GM12878 (cell line): Measurements from ENCODE around the gene SIRT5. TPM values are rescaled to one million over a fixed set of nuclear protein-coding genes. Genes with fewer than 3 reads are reported as not detected.

Experiments used
- ATAC-seq: fragments of 200-7000 bp; cut with Tn5 transposase; 3 replicates; pipeline ENCODE4 v1.9.1; 2020; ENCODE audit warnings: mild to moderate bottlenecking, moderate library complexity
- BruUV-seq: library from RNA; stranded (reverse); fragments of 400-500 nt; replicated peaks from 2 replicates; lab custom pipeline; 2021; lab: Mats Ljungman, UMichigan
- CTCF ChIA-PET: fragments of 300-600 bp; sonication (Branson Sonifier 250); formaldehyde crosslinking; extraction: SDS; loops from one replicate; lab custom pipeline; 2021; ENCODE audit warnings: inconsistent platforms; lab: Yijun Ruan, JAX
- POLR2A ChIA-PET: fragments of 350-600 bp; formaldehyde crosslinking; extraction: SDS; loops from one replicate; lab custom pipeline; 2021; ENCODE audit warnings: inconsistent platforms; lab: Charles Lee
- RAD21 ChIA-PET: fragments of 300-600 bp; sonication (Branson Sonifier 250); formaldehyde crosslinking; loops from one replicate; lab custom pipeline; 2023; ENCODE audit warnings: antibody characterized with exemption; ENCODE audit not compliant: unreplicated experiment; lab: Charles Lee
- SMC1A ChIA-PET: fragments of 300-600 bp; sonication (Branson Sonifier 250); formaldehyde crosslinking; loops from one replicate; lab custom pipeline; 2023; ENCODE audit not compliant: unreplicated experiment, uncharacterized antibody; lab: Charles Lee
- DNase-seq: peaks from one replicate; pipeline ENCODE4 v3.0.0-alpha.2; 2011; ENCODE audit warnings: low read depth, low spot score
- FAIRE-seq: peaks from 3 replicates; lab custom pipeline; 2011; peaks lifted over from hg19 to GRCh38; lab: Jason Lieb, UNC
- H2AFZ ChIP-seq: 2 replicates; pipeline ENCODE4 v1.6.0; 2011; ENCODE audit warnings: low read depth, low read length, control low read depth; ENCODE audit not compliant: control insufficient read depth
- H3K27ac ChIP-seq: 2 replicates; pipeline ENCODE4 v1.5.1; 2011; ENCODE audit warnings: control low read depth; ENCODE audit not compliant: control insufficient read depth, insufficient read depth
- H3K27me3 ChIP-seq, 2 experiments: replicated peaks in 1 of 2; 2 replicates each; pipeline versions ENCODE4 v1.6.0 to v1.6.1; 2011; ENCODE audit warnings: low read length in 1 of 2; ENCODE audit not compliant: control insufficient read depth in 2 of 2, insufficient read depth in 2 of 2
- H3K36me3 ChIP-seq, 2 experiments: 2 replicates each; pipeline ENCODE4 v1.5.1; 2011; ENCODE audit warnings: low read length in 1 of 2; ENCODE audit not compliant: control insufficient read depth in 2 of 2, insufficient read depth in 2 of 2
- H3K4me1 ChIP-seq: 2 replicates; pipeline ENCODE4 v1.6.1; 2011; ENCODE audit warnings: mild to moderate bottlenecking, low read length, moderate library complexity, mixed read lengths; ENCODE audit not compliant: control insufficient read depth, insufficient read depth
- H3K4me2 ChIP-seq: 2 replicates; pipeline ENCODE4 v1.6.0; 2011; ENCODE audit warnings: control low read depth; ENCODE audit not compliant: control insufficient read depth, insufficient read depth
- H3K4me3 ChIP-seq: fragments of 200-600 bp; sonication (generic); 2 replicates; pipeline ENCODE4 v1.5.1; 2016
- H3K79me2 ChIP-seq: 2 replicates; pipeline ENCODE4 v1.6.0; 2011; ENCODE audit warnings: low read length; ENCODE audit not compliant: control insufficient read depth, insufficient read depth
- H3K9ac ChIP-seq: 2 replicates; pipeline ENCODE4 v1.8.0; 2011; ENCODE audit warnings: low read length, control low read depth, mixed read lengths; ENCODE audit not compliant: control insufficient read depth, insufficient read depth
- H3K9me3 ChIP-seq: replicated peaks from 3 replicates; pipeline ENCODE4 v1.5.1; 2011; ENCODE audit warnings: mild to moderate bottlenecking, low read length; ENCODE audit not compliant: control insufficient read depth, insufficient read depth
- H4K20me1 ChIP-seq: 2 replicates; pipeline ENCODE4 v1.6.0; 2011; ENCODE audit not compliant: control insufficient read depth, insufficient read depth
- BCL11A ChIP-seq: IDR thresholded peaks from 2 replicates; pipeline ENCODE4 v1.6.1; 2011; ENCODE audit warnings: low read depth, low read length
- EED ChIP-seq: sonication (generic); IDR thresholded peaks from 2 replicates; pipeline ENCODE4 v1.6.1; 2016; ENCODE audit warnings: antibody characterized with exemption, low read depth
- GABPA ChIP-seq: IDR thresholded peaks from 2 replicates; pipeline ENCODE4 v1.6.1; 2014; ENCODE audit warnings: antibody characterized with exemption, low read depth, mild to moderate bottlenecking, inconsistent platforms
- IKZF2 ChIP-seq, 2 experiments: fragments of 450-650 bp; IDR thresholded peaks; 2 replicates each; pipeline ENCODE4 v1.6.1; 2017; ENCODE audit warnings: mild to moderate bottlenecking in 2 of 2, moderate library complexity in 2 of 2
- LARP7 ChIP-seq: fragments of 450-650 bp; IDR thresholded peaks from 2 replicates; pipeline ENCODE4 v1.6.1; 2017; ENCODE audit warnings: mild to moderate bottlenecking
- MTA2 ChIP-seq: fragments of 450-650 bp; IDR thresholded peaks from 2 replicates; pipeline ENCODE4 v1.6.1; 2016; ENCODE audit warnings: low read depth, mild to moderate bottlenecking, moderate library complexity
- MTA3 ChIP-seq: IDR thresholded peaks from 2 replicates; pipeline ENCODE4 v1.6.1; 2012; ENCODE audit warnings: low read length, inconsistent platforms, borderline replicate concordance
- PML ChIP-seq: IDR thresholded peaks from 2 replicates; pipeline ENCODE4 v1.6.1; 2012; ENCODE audit warnings: low read length, inconsistent platforms
- POLR2A ChIP-seq: IDR thresholded peaks from 2 replicates; pipeline ENCODE4 v1.6.1; 2011; ENCODE audit warnings: low read depth, mild to moderate bottlenecking, low read length
- PRDM15 ChIP-seq: fragments of 450-650 bp; formaldehyde crosslinking; IDR thresholded peaks from 2 replicates; pipeline ENCODE4 v1.4.0; 2020; ENCODE audit warnings: mild to moderate bottlenecking, moderate library complexity
- RAD51 ChIP-seq: fragments of 450-650 bp; IDR thresholded peaks from 2 replicates; pipeline ENCODE4 v1.6.1; 2016; ENCODE audit warnings: moderate library complexity, mild to moderate bottlenecking, inconsistent platforms
- RB1 ChIP-seq: fragments of 450-650 bp; formaldehyde crosslinking; IDR thresholded peaks from 2 replicates; pipeline ENCODE4 v1.6.1; 2017; ENCODE audit warnings: mild to moderate bottlenecking, borderline replicate concordance
- RBBP5 ChIP-seq: fragments of 200-600 bp; sonication (generic); conservative IDR thresholded peaks from 2 replicates; pipeline ENCODE4 v1.6.1; 2016
- SRF ChIP-seq, 2 experiments: IDR thresholded peaks; 2 replicates each; pipeline ENCODE4 v1.6.1; 2011; ENCODE audit warnings: low read depth in 2 of 2, low read length in 2 of 2, mild to moderate bottlenecking in 1 of 2, moderate library complexity in 1 of 2
- STAT1 ChIP-seq: fragments of 450-650 bp; conservative IDR thresholded peaks from 2 replicates; pipeline ENCODE4 v1.6.1; 2014; ENCODE audit warnings: antibody characterized with exemption, mild to moderate bottlenecking
- ZNF24 ChIP-seq: fragments of 450-650 bp; IDR thresholded peaks from 2 replicates; pipeline ENCODE4 v1.6.1; 2017; ENCODE audit warnings: antibody characterized with exemption, mild to moderate bottlenecking
- WGBS: methylation state at CpG from one replicate; pipeline ENCODE4 v1.1.6; 2016; ENCODE audit warnings: low lambda C conversion rate; ENCODE audit not compliant: insufficient replicate concordance, insufficient coverage; ENCODE audit errors: missing lambda C conversion rate; 5-methylcytosine and 5-hydroxymethylcytosine counted together
- in situ Hi-C: fragments of 300-500 bp; cut with MboI; formaldehyde crosslinking; loops from 9 replicates; pipeline ENCODE4 v1.14.3; 2018; ENCODE audit warnings: mixed read lengths
- intact Hi-C: fragments of 100-400 bp; cut with micrococcal nuclease; formaldehyde crosslinking; loops from one replicate; pipeline ENCODE4 v1.14.2; 2022; ENCODE audit not compliant: unreplicated experiment
- polyA plus RNA-seq, 11 experiments: library from polyadenylated mRNA; depleted of rRNA in 4 of 11; unstranded in 6 of 11; stranded (reverse) in 5 of 11; fragments of >200 nt; fragmentation: Nextera tagmentation in 4 of 11; fragmentation: Illumina TruSeq in 1 of 11; extraction: Ambion mirVana in 4 of 11; extraction: Trizol in 1 of 11; gene quantifications; 1 replicate in 1 of 11; 2 replicates in 10 of 11; pipeline versions ENCODE4 v1.2.1 to v1.2.3, GENCODE V29; 2011 to 2016; ENCODE audit warnings: inconsistent platforms in 2 of 11, missing spikeins in 2 of 11, low read depth in 1 of 11
- total RNA-seq, 4 experiments: library from RNA; depleted of rRNA in 3 of 4; stranded (reverse); fragments of >200 nt in 3 of 4; fragmentation: Illumina TruSeq in 1 of 4; extraction: Trizol in 1 of 4; gene quantifications; 2 replicates each; pipeline versions ENCODE4 v1.2.1 to v1.2.3, GENCODE V29; 2013 to 2021

SIRT5 gene
- total and polyA plus RNA-seq, 10 of the 15 experiments (the other 5 are each of a cell fraction or from before 2014, with no cell fraction given) = 1.7 to 12.4 (median 10.0) TPM

GRCh38 chr6:13553646-13554045 lies 20.8 kb upstream of the SIRT5 start:
- WGBS = 5% methylated on average over 1 of the region's 1 CpG
- ChIA-PET RAD21 (no interaction called here), SMC1A (interaction anchor here (0.6 kb wide), 1 partner anchor 115 kb away, joined by 3 read pairs; no protein-coding TSS in a partner anchor), CTCF (no interaction called here), POLR2A (no interaction called here)
- Histone ChIP-seq H3K9me3 (no peaks in the 10 kb centered on the region), H3K4me1 (no peaks in the 10 kb centered on the region), H3K27ac (no peak overlapping the region), H4K20me1 (no peaks in the 10 kb centered on the region), H2AFZ (no peak overlapping the region), H3K9ac (no peak overlapping the region), H3K4me2 (no peak overlapping the region), H3K4me3 (no peak overlapping the region), H3K27me3 (no peaks in the 10 kb centered on the region), H3K36me3 (no peaks in the 10 kb centered on the region), H3K79me2 (no peaks in the 10 kb centered on the region)
- no peak for ATAC-seq
- in situ Hi-C loops = no loop called here
- no TSS peak for BruUV-seq
- no peak for DNase-seq
- TF ChIP-seq MTA3 (no peak), BCL11A (no peak), RAD51 (no peak), RB1 (no peak), RBBP5 (no peak), MTA2 (no peak), STAT1 (no peak), SRF (IDR thresholded peaks at IDR 0.05; ENCODE audit: low read depth in 2 of 2, low read length in 2 of 2) (no peak), LARP7 (no peak), GABPA (no peak), ZNF24 (no peak)
- intact Hi-C loops = no loop called here
- FAIRE-seq = no peak

GRCh38 chr6:13554929-13555333 lies 19.5 kb upstream of the SIRT5 start:
- ATAC-seq = no peak
- ChIA-PET SMC1A (no interaction called here), POLR2A (no interaction called here), CTCF (no interaction called here), RAD21 (no interaction called here)
- in situ Hi-C loops = no loop called here
- no peak for FAIRE-seq
- H3K9me3 ChIP-seq = no peaks in the 10 kb centered on the region
- DNase-seq = no peak
- H3K27me3 ChIP-seq = no peaks in the 10 kb centered on the region
- no TSS peak for BruUV-seq
- TF ChIP-seq MTA2 = no peak
- TF ChIP-seq POLR2A = no peak
- TF ChIP-seq IKZF2 (IDR thresholded peaks at IDR 0.05) = no peak
- no peak for TF ChIP-seq PRDM15 (CRISPR knock-in tag)
- no peak for TF ChIP-seq EED
- TF ChIP-seq PML = no peak
- intact Hi-C loops = no loop called here
- H3K4me3 ChIP-seq = no peak overlapping the region
- WGBS = 47% methylated on average over 8 of the region's 8 CpGs
- no peak overlapping the region for H3K4me2 ChIP-seq
- no peak overlapping the region for H3K27ac ChIP-seq
- H3K4me1 ChIP-seq = no peaks in the 10 kb centered on the region
- no peaks in the 10 kb centered on the region for H3K79me2 ChIP-seq
- no peak overlapping the region for H3K9ac ChIP-seq
- H3K36me3 ChIP-seq = no peaks in the 10 kb centered on the region
- no peak overlapping the region for H2AFZ ChIP-seq
- no peaks in the 10 kb centered on the region for H4K20me1 ChIP-seq
